PFSK-1 (cell line): ENCODE measurements around the gene GARS1.

Source experiments
- FOXP2 ChIP-seq: optimal IDR thresholded peaks from 2 replicates; pipeline ENCODE3; 2011; ENCODE audit warnings: borderline replicate concordance, control low read depth, inconsistent platforms; ENCODE audit not compliant: insufficient read depth; ENCODE audit errors: extremely low read length, extremely low read depth
- POLR2AphosphoS5 ChIP-seq: IDR thresholded peaks from 2 replicates; pipeline ENCODE4 v1.6.1; 2012; ENCODE audit warnings: low read depth, mild to moderate bottlenecking, control low read depth, low read length, moderate library complexity
- REST ChIP-seq, 2 experiments: IDR thresholded peaks; 2 replicates each; pipeline versions ENCODE4 v1.6.1 to v1.8.0; 2011 to 2012; ENCODE audit warnings: low read depth in 2 of 2, low read length in 2 of 2, control low read depth in 1 of 2, inconsistent platforms in 1 of 2, mild to moderate bottlenecking in 1 of 2, moderate library complexity in 1 of 2; ENCODE audit not compliant: insufficient read depth in 1 of 2
- SIN3A ChIP-seq: IDR thresholded peaks from 2 replicates; pipeline ENCODE4 v1.6.1; 2012; ENCODE audit warnings: mild to moderate bottlenecking, low read length, moderate library complexity, borderline replicate concordance; ENCODE audit not compliant: insufficient read depth
- TAF1 ChIP-seq: IDR thresholded peaks from 2 replicates; pipeline ENCODE4 v1.6.1; 2012; ENCODE audit warnings: low read length, control low read depth, borderline replicate concordance; ENCODE audit not compliant: insufficient read depth

Gene GARS1

GRCh38 chr7:30627026-30627425, 32.3 kb downstream of the GARS1 start:
- TF ChIP-seq SIN3A (no peak), TAF1 (no peak), FOXP2 (no peak), REST (IDR thresholded peaks at IDR 0.05; ENCODE audit: insufficient read depth in 1 of 2, low read depth in 2 of 2, low read length in 2 of 2) (no peak)

GRCh38 chr7:30630986-30631385, 36.3 kb downstream of the GARS1 start:
- TF ChIP-seq POLR2AphosphoS5 (no peak), SIN3A (no peak), FOXP2 (no peak), REST (IDR thresholded peaks at IDR 0.05; ENCODE audit: insufficient read depth in 1 of 2, low read depth in 2 of 2, low read length in 2 of 2) (no peak), TAF1 (no peak)

GRCh38 chr7:30633223-30633622, 38.5 kb downstream of the GARS1 start:
- TF ChIP-seq TAF1 (no peak), SIN3A (no peak), FOXP2 (no peak), POLR2AphosphoS5 (no peak), REST (IDR thresholded peaks at IDR 0.05; ENCODE audit: insufficient read depth in 1 of 2, low read depth in 2 of 2, low read length in 2 of 2) (no peak)

GRCh38 chr7:30634193-30634626, 39.5 kb downstream of the GARS1 start:
- TF ChIP-seq POLR2AphosphoS5, result no peak

- TF ChIP-seq POLR2AphosphoS5 (no peak), REST (IDR thresholded peaks at IDR 0.05; ENCODE audit: insufficient read depth in 1 of 2, low read depth in 2 of 2, low read length in 2 of 2) (no peak), SIN3A (no peak), FOXP2 (no peak), TAF1 (no peak)
These were observed 40.0 kb downstream of the GARS1 start for GRCh38 chr7:30634634-30635201.
